ENCODE measurements around the gene USP35. TPM values are rescaled to one million over a fixed set of nuclear protein-coding genes. Genes with fewer than 3 reads are reported as not detected.

Gene USP35
- total RNA-seq, 1 experiment from 2014 or later, result 11.3 TPM

- Mint-ChIP-seq H3K9me3 (ENCODE audit: unreplicated experiment) (no peaks in the 10 kb centered on the region), H3K4me3 (ENCODE audit: unreplicated experiment) (no peak overlapping the region), H3K27me3 (ENCODE audit: insufficient read depth, unreplicated experiment) (no peaks in the 10 kb centered on the region), H3K36me3 (ENCODE audit: insufficient read depth, unreplicated experiment) (peaks cover 23% of the 10 kb centered on the region), H3K27ac (ENCODE audit: unreplicated experiment) (no peak overlapping the region), H3K4me1 (ENCODE audit: low read depth, unreplicated experiment) (peaks cover 16% of the 10 kb centered on the region)
- Histone ChIP-seq H3K4me3 (ENCODE audit: low read depth, low read length) (no peak overlapping the region), H3K27me3 (replicated peaks; ENCODE audit: control insufficient read depth, insufficient read depth, low read length) (no peaks in the 10 kb centered on the region), H3K9me3 (no peaks in the 10 kb centered on the region), H3K4me1 (peaks cover 10% of the 10 kb centered on the region; the same call in 1 of the 2 replicates), H3K36me3 (ENCODE audit: control insufficient read depth, insufficient read depth, low read length) (no peaks in the 10 kb centered on the region)
- no peak for DNase-seq
- ChIA-PET CTCF (no interaction called here), POLR2A (no interaction called here)
- no peak for TF ChIP-seq CTCF (IDR thresholded peaks at IDR 0.05; ENCODE audit: insufficient read depth in 1 of 2, low read depth in 1 of 2, low read length in 1 of 2, severe bottlenecking in 1 of 2, unreplicated experiment in 1 of 2)
- intact Hi-C loops (cut with micrococcal nuclease; ENCODE audit: unreplicated experiment), result no loop called here
- no TSS peak for BruUV-seq (replicated peaks)
Observed at GRCh38 chr11:78255919-78256318, 67.2 kb downstream of the USP35 start.

- 0 out of 2 replicates have a peak, but pooled peaks cover 4% of the 10 kb centered on the region for H3K4me1 ChIP-seq
- H3K36me3 ChIP-seq (ENCODE audit: control insufficient read depth, insufficient read depth, low read length), result no peaks in the 10 kb centered on the region
- Mint-ChIP-seq H3K36me3 (ENCODE audit: insufficient read depth, unreplicated experiment) (peaks cover 30% of the 10 kb centered on the region), H3K4me1 (ENCODE audit: low read depth, unreplicated experiment) (peaks cover 9% of the 10 kb centered on the region), H3K4me3 (ENCODE audit: unreplicated experiment) (no peak overlapping the region), H3K9me3 (ENCODE audit: unreplicated experiment) (no peaks in the 10 kb centered on the region), H3K27ac (ENCODE audit: unreplicated experiment) (no peak overlapping the region), H3K27me3 (ENCODE audit: insufficient read depth, unreplicated experiment) (no peaks in the 10 kb centered on the region)
- no peak for TF ChIP-seq CTCF (IDR thresholded peaks at IDR 0.05; ENCODE audit: insufficient read depth in 1 of 2, low read depth in 1 of 2, low read length in 1 of 2, severe bottlenecking in 1 of 2, unreplicated experiment in 1 of 2)
- no peaks in the 10 kb centered on the region for H3K9me3 ChIP-seq
- ChIA-PET POLR2A (interaction anchor here (0.7 kb wide), 1 partner anchor 771 kb away, joined by 6 read pairs; no protein-coding TSS in a partner anchor), CTCF (interaction anchor here (0.6 to 0.8 kb wide), 2 partner anchors 29 to 160 kb away, joined by 3 to 4 read pairs; no protein-coding TSS in a partner anchor)
- DNase-seq, result no peak
- no peak overlapping the region for H3K4me3 ChIP-seq (ENCODE audit: low read depth, low read length)
- H3K27me3 ChIP-seq (replicated peaks; ENCODE audit: control insufficient read depth, insufficient read depth, low read length), result no peaks in the 10 kb centered on the region
- no TSS peak for BruUV-seq (replicated peaks)
- intact Hi-C loops (cut with micrococcal nuclease; ENCODE audit: unreplicated experiment), result no loop called here
Observed at GRCh38 chr11:78256962-78257361, 68.2 kb downstream of the USP35 start.

- Histone ChIP-seq H3K27me3 (replicated peaks; ENCODE audit: control insufficient read depth, insufficient read depth, low read length) (no peaks in the 10 kb centered on the region), H3K36me3 (ENCODE audit: control insufficient read depth, insufficient read depth, low read length) (no peaks in the 10 kb centered on the region), H3K4me1 (0 out of 2 replicates have a peak, but pooled peaks cover 4% of the 10 kb centered on the region), H3K9me3 (no peaks in the 10 kb centered on the region), H3K4me3 (ENCODE audit: low read depth, low read length) (no peak overlapping the region)
- TF ChIP-seq CTCF (IDR thresholded peaks at IDR 0.05; ENCODE audit: insufficient read depth in 1 of 2, low read depth in 1 of 2, low read length in 1 of 2, severe bottlenecking in 1 of 2, unreplicated experiment in 1 of 2), result no peak
- CTCF ChIA-PET, result interaction anchor here (0.6 to 0.8 kb wide), 2 partner anchors 29 to 159 kb away, joined by 3 to 4 read pairs; no protein-coding TSS in a partner anchor
- Mint-ChIP-seq H3K27me3 (ENCODE audit: insufficient read depth, unreplicated experiment) (no peaks in the 10 kb centered on the region), H3K36me3 (ENCODE audit: insufficient read depth, unreplicated experiment) (peaks cover 30% of the 10 kb centered on the region), H3K9me3 (ENCODE audit: unreplicated experiment) (no peaks in the 10 kb centered on the region), H3K27ac (ENCODE audit: unreplicated experiment) (no peak overlapping the region), H3K4me3 (ENCODE audit: unreplicated experiment) (no peak overlapping the region), H3K4me1 (ENCODE audit: low read depth, unreplicated experiment) (peaks cover 9% of the 10 kb centered on the region)
- intact Hi-C loops (cut with micrococcal nuclease; ENCODE audit: unreplicated experiment), result no loop called here
- DNase-seq, result no peak
- BruUV-seq (replicated peaks), result no TSS peak
- POLR2A ChIA-PET, result no interaction called here
Observed at GRCh38 chr11:78257654-78258053, 68.9 kb downstream of the USP35 start.
